HG03575 (cell line): ENCODE measurements around the gene NEDD4L.

Experiments used
- ATAC-seq: cut with Tn5 transposase; IDR thresholded peaks from one replicate; pipeline ENCODE4 v1.9.1; 2021; ENCODE audit not compliant: unreplicated experiment, insufficient number of reproducible peaks, low FRiP score; ENCODE audit errors: extremely low read depth

NEDD4L gene

GRCh38 chr18:58135701-58136331, 91.8 kb downstream of the NEDD4L start:
- ATAC-seq = no peak

- ATAC-seq = no peak
Measured at GRCh38 chr18:58136879-58137278, 92.9 kb downstream of the NEDD4L start.

GRCh38 chr18:58139459-58140386, 95.7 kb downstream of the NEDD4L start:
- ATAC-seq = no peak

- no peak for ATAC-seq
Measured at GRCh38 chr18:58140387-58141325, 96.6 kb downstream of the NEDD4L start.

GRCh38 chr18:58143386-58143785, 99.4 kb downstream of the NEDD4L start:
- no peak for ATAC-seq

- no peak for ATAC-seq
Measured at GRCh38 chr18:58144106-58144505, 100.1 kb downstream of the NEDD4L start.

- no peak for ATAC-seq
Measured at GRCh38 chr18:58144671-58145285, 100.8 kb downstream of the NEDD4L start.

GRCh38 chr18:58146099-58146498, 102.1 kb downstream of the NEDD4L start:
- ATAC-seq = no peak

GRCh38 chr18:58148954-58149471, 105.0 kb downstream of the NEDD4L start:
- ATAC-seq = no peak

- no peak for ATAC-seq
Measured at GRCh38 chr18:58150772-58151171, 106.7 kb downstream of the NEDD4L start.

- ATAC-seq = no peak
Measured at GRCh38 chr18:58152216-58152615, 108.2 kb downstream of the NEDD4L start.

GRCh38 chr18:58152891-58153290, 108.9 kb downstream of the NEDD4L start:
- ATAC-seq = no peak

- ATAC-seq = no peak
Measured at GRCh38 chr18:58156516-58156915, 112.5 kb downstream of the NEDD4L start.

- no peak for ATAC-seq
Measured at GRCh38 chr18:58157237-58157636, 113.2 kb downstream of the NEDD4L start.

- no peak for ATAC-seq
Measured at GRCh38 chr18:58158008-58158407, 114.0 kb downstream of the NEDD4L start.

GRCh38 chr18:58158459-58158858, 114.4 kb downstream of the NEDD4L start:
- ATAC-seq = no peak

- ATAC-seq = no peak
Measured at GRCh38 chr18:58161659-58162058, 117.6 kb downstream of the NEDD4L start.

GRCh38 chr18:58162127-58162526, 118.1 kb downstream of the NEDD4L start:
- ATAC-seq = no peak
